Right hindlimb (tissue), 1 donor: ENCODE data around the gene GRK6.
A peak's percentile ranks its signal among the peaks of the same experiment; 100 is the strongest.
"Not testable (repeated sequence)": the region's sequence is repeated elsewhere in the genome, so short reads cannot be mapped to it uniquely, and the experiment has no call there.

ENCODE experiments used
- DNase-seq: peaks from one replicate; pipeline ENCODE4 v3.0.0-alpha.2; 2018

Gene GRK6

DNA sequence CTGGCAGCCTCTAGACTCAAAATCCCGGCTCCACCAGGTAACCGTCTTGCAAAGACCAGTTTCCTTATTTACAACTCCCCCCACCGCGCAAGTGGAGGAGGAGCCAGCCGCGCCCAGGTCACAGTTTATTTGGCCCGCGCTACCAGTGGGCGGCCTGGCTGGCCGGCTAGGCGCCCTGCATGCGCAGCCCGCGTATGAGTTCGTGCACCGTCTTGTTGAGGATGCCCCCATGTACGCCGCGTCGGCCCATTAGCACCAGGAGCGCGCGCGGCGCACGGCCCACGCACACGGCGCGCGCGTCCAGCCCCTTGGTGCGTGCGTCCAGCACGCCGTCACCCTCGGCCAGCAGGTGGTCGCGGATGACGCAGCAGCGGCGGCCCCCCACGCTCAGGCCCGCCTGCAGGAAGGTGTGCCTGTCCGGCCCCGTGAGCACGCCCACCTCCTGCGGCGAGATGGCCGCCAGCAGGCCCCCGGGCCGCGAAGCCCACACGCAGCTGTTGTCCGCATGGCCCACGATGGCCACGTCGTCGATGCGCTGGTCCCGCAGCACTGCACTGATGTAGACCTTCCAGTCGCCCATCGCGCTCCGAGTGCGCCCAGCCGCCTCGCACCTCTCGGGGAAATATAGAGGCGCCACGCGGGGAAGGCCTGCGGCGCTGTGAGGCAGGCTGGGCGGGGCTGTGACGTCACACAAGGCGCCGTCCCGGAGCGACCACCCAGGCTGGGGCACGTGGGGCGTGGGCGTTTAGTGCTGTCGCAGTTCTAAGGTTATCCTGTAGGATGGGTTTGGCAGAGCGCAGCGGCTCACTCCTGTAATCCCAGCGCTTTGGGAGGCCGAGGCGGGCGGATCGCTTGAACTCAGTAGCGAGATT is 26.2 kb upstream of the GRK6 start, which contains the start of gene PFN3:
TSS of gene PFN3 (minus strand) at position 665 of the 872 bp plus-strand sequence. CDS start at position 580, 85 bp downstream.
- peak; percentile 65 for DNase-seq

DNA sequence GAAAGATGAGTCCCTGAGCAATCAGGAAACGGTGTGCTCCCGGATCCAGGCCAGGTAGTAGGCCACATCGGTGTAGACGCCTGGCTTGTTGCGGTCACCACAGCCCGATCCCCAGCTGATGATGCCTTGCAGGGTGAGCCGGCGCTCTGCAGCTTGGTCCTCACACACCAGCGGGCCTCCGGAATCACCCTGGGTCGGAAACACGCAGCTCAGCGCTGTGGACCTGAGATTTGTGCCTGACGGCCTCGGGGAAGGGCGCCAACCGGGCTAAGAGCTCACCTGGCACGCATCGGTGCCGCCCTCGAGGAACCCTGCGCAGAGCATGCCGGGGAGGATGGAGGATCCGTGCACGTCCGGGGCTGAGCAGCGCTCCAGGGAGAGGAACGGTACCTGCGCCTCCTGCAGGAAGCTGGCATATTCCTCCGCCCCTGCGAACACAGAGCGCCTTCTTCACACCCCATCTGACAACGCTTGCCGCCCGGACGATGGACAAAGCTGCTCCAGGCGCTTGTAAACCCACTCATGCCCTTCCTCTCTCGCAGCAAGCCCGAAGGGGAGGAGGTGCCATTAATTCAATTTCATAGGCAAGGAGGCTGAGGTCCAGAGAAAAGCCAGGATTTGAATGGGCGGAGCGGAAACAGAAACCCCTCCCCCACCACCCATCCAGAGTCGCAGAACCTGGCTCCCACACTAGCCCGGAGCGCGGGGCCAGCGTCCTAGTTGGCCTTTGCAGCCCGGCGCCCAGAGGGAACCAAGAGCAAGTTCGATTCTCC is 24.0 kb upstream of the GRK6 start:
- peak; percentile 47 for DNase-seq

DNA sequence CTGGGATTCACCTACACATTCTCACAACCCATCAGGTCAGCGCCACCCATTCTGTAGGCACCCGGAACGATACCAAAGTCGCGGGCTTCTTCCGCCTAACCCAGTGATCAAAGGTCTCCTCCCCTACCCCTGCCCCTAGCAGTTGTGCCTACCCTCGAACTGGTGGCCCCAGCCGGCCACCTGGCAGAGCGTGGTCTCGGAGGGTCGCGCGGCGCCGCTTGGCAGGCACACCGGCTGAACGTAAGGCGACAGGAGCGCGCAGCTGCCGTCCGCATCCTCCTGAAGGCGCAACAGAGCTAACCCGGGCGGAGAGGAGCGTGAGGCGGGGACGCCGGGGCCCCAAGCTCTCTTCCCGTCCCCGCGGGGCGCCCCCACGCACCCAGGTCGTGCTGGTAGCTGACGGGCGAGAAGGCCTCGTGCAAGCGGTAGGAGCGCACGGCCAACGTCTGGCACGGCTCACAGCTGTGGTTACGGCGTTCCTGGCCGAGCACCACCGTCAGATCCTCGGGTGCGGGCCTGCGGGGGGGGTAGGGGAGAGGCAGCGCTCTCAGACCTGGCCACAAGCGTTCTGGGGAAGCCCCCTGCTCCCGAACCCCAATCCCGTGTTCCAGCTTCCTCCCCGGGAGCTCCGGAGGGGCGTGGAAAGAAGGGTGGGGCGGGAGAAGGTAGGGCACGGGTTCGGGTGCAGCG is 23.2 kb upstream of the GRK6 start:
- no peak for DNase-seq

DNA sequence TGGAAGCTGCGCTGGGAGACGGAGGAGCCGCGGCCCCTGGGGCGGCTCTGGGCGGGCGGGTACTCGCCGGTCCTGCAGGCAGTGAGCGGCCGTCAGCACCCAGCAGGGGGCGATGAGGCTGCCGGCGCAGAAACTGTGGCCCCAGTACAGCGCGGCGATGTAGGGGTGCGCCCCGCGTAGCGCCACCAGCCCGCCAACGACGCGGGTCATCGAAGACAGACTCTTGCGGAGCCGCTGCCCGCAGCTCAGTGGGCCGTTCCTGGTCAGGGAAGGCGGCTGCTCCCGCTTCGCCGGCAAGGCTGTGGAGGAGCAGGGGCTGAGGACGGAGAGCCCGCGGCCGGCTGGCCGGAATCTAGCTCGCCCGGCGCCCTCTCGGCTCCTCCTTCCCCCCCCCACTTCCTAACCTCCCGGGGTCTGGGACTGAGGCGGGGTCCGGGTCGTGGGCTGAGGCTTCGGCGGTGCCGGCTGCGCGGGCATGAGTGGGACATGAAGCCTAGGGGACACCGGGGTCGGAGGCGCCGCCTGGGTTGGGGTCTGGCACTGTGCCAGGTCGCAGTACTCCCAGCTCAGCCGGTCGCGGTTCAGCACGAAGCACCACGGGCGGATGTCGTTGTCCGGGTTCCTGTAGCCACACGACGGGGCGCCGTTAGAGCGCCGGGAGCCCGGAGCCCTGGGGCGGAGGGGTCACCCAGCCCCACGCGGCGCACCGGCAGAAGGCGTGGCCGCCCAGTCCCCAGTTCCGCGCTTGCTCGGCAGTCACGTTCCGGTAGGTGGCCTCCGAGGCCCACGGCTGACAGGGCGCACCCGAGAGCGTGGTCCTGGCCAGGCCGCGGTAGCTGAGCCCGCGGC is 22.5 kb upstream of the GRK6 start:
- peak; percentile 86 for DNase-seq

DNA sequence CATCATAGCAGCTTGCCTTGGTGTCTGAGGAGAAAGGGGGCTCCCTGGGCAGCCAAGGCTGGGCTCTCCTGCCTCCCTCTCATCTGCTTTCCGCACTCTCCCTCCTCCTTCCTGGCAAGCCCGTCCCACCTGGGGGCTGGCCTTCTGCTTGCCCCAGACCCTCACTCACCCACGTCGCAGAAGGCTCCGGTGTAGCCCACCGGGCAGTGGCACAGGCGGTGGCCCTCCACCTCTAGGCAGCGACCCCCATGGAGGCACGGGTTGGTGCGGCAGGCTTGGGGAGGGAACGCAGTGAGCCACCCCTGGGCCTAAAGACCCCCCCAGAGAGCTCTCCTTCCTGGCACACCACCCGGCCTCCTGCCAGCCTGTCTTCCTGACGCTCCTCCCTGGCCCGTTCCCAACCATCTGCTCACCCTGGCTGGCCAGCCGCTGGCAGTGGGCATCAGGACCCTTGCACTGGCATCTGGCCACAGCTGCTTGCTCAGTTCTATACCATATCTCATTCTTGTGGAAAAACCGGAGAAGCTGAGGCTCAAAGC is 21.8 kb upstream of the GRK6 start:
- no peak for DNase-seq

DNA sequence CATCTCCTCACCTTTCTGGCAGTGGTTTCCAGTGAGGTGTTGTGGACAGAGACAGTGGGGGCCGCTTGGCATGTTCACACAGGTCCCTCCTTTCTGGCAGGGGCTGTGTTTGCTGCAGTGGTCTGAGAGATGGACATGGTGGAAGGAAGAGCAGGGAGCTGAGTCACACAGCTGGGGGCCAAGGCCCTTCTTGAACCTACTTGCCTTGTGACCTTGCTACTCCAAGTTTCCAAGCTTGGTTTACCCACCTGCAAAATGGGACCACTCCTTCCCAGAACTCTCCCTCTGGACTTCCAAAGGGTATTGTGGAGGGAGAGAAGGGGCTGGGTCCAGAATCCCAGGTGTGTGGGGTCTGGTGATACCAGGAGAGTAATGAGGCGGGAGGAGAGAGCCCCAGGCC is 21.2 kb upstream of the GRK6 start:
- no peak for DNase-seq

DNA sequence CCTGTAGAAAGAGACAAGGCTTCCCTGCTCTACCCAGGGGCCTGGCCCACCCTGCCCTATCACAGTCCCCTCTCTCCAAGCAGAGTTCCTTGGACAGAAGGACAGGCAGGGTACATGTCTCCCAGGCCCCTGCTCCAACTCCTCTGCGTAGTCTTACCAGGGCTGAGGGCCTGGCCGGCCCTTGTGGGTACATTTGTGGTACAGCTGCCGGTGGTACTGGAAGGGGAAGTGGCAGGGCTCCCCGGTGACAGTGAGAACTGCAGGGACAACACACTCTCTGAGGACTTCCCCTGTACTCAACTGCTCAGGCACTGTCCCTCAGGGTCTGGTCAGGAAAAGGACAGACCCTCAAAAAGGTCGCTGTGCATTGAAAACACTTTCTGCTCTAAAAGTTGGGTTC is 20.7 kb upstream of the GRK6 start:
- no peak for DNase-seq

DNA sequence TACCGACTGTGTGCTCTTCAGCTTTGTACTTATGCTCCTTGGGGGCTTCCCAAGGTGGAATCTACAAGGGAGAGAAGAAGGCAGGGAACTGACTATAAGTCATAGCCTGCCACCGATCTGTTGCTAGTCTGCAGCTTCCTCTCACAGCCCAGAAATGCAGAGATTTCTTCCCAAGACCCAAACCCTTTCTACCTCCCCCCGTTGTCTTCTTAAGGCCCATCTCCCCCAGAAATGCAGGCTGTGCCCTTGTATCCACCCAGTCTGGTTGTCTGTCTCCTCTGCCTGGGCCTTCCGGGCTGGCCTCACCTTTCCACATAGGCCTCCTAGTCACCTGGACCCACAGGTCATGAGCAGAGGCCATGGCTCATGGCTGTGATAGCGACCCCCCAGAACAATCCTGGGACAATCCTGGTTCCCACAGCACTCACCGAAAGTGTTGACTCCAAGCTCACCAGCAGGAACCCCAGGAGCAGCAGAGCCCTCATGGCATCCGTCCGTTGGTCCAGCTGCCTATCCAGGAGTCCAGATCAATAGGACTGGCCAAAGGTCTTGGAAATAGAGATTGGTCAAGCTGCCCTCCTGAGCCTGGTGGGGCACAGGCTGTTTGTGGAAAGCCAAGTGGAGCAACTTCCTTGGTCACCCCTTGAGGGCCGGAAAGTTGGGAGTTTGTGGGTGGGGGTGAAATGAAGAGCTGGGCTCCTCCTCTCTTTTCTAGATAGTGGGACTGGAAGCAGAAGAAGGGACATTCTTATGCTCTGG is 17.3 kb upstream of the GRK6 start, which contains the start of gene F12:
TSS of gene F12 (minus strand) at position 522 of the 759 bp plus-strand sequence. CDS start at position 485, 37 bp downstream.
- no peak for DNase-seq

DNA sequence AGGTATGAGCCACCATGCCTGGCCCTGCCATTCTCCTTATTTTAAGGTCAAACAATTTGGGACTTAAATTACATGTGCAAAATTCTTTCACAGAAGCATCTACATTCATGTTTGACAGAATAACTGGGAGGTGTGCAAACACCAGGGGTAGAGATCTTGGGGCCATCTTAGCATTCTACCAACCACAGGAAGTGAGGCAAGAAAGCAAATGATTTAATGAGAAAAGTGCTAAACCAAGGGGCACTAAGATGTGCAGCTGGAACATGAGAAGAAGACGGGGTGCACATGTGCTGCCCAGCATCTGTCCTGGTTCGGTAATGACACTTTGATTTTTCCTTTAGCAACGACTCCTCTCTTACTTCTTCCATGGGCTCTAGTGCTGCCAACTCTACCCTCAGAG is 15.9 kb upstream of the GRK6 start:
- DNase-seq, result no peak

DNA sequence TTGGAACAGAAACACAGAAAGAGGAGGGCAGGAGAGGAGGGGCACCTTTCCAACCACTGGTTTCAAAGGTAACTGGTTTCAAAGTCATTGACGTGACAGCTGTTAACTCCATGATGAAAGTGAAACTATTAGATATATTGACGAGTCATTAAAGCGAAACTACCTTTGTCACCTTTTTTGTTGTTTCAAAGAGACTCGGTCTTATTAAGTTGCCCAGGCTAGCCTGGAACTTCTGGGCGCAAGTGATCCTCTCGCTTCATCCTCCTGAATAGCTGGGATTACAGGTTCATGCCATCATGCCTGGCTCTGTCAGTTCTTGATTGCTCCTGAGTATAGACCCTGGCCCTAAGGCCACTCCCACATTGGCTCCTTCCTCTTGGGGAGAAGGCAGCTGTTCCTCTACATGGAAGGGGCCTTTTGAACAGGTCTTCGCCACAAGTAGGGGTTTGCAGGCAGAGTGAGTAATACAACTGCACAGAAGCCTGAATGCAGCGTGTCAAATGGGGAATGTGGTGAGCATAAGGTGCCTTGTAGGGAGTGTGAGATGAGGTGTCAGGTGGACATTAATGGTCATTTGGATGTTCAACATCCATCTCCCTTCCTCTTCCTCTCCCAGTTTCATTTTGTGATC is 13.8 kb upstream of the GRK6 start:
- DNase-seq, result no peak

DNA sequence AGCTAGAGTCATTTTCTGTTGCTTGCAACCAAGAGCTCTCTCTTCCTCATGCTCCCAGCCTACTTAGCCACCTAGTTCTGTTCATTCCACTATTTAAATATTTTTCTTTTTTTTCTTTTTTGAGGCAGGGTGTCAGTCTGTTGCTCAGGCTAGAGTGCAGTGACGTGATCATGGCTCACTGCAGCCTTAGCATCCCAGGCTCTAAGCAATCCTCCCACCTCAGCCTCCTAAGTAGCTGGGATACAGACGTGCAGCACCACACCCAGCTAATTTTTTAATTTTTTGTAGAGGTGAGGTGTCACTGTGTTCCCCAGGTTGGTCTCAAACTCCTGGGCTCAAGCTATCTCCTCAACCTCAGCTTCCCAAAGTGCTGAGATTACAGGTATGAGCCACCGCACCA is 12.0 kb upstream of the GRK6 start:
- no peak for DNase-seq

DNA sequence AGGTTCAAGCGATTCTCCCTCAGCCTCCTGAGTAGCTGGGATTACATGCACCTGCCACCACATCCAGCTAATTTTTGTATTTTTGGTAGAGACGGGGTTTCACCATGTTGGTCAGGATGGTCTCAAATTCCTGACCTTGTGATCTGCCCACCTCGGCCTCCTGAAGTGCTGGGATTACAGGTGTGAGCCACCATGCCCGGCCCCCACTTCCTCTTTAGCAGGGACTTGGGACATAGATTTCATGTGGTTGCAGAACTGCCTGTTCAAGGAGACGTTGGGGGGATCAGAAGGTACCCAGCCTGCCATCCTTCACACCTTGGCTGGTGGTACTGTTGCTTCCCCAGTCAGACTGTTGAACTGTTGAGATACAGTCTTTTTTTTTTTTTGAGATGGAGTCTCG is 9.4 kb upstream of the GRK6 start:
- DNase-seq, result not testable (repeated sequence)

DNA sequence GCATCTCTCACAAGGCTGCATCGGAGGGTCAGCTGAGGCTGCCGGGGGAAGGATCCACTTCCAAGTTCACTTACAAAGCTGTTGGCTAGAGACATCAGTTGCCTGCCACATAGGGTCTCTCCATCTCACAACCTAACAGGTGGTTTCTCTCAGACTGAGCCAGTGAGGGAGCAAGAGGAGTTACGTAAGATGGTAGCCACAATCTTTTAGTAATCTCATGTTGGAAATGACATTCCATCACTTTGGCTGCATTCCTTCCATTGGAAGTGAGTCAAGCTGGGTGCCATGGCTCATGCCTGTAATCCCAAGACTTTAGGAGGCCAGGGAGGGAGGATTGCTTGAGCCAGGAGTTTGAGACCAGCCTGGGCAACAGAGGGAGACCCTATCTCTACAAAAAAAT is 7.4 kb upstream of the GRK6 start:
- DNase-seq, result no peak

DNA sequence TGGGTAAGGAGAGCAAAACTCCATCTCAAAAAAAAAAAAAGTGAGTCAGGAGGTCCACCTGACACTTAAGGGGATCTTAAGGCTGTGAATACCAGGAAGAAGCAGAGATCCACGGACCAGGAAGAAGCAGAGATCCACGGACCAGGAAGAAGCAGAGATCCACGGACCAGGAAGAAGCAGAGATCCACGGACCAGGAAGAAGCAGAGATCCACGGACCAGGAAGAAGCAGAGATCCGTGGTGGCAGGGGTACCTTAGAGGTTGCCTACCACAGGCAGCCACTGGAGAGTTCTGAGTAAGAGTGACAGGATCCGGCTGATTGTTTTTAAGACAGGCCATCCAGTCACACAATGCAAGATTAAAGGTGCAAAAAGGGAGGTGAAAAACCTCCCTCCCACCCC is 6.0 kb upstream of the GRK6 start:
- not testable (repeated sequence) for DNase-seq

DNA sequence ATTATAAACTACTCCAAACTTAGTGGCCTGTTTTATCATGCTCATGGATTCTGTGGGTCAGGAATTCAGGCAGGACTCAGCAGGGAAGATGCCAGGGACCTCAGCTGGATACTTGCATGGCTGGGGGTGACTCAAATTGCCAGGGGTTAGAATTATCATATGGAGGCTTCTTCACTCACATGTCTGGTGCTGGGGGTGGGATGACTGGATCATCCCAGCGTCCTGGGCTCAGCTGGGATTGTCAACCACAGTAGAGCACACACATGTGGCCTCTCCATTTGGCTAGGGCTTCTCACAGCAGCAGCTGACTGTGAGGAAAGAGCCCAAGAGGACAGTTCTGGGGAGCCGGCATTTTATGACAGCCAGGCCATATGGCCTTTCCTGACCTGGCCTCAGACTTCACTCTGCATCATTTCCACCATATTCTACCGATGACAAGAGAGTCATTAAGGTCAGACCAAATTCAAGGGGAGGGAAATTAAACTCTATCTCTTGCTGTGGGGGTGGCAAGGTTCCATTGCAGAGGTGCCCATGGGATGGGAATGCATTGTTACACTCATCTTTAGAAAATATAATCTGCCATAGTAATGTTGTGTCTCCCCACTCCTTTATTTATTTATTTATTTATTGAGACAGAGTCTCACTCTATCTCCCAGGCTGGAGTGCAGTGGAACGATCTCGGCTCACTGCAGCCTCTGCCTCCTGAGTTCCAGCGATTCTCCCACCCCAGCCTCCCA is 5.2 kb upstream of the GRK6 start:
- DNase-seq, result no peak

DNA sequence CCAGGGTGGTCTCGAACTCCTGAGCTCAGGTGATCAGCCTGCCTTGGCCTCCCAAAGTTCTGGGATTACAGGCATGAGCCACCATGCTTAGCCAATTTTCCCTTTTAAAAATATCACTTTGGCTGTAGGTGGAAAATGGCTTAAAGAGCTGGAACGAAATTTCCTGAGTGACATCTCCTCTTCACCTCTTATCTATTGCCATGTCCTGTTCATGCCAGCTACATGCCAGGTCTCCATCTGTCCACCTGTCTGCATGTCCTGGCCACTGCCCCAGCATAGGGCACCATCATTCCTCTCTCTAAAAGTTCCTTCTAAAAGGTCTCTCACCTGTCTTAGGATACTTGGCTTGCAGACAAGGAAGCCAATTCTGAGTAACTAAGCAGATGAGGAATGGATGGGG is 2.8 kb upstream of the GRK6 start:
- DNase-seq, result no peak

DNA sequence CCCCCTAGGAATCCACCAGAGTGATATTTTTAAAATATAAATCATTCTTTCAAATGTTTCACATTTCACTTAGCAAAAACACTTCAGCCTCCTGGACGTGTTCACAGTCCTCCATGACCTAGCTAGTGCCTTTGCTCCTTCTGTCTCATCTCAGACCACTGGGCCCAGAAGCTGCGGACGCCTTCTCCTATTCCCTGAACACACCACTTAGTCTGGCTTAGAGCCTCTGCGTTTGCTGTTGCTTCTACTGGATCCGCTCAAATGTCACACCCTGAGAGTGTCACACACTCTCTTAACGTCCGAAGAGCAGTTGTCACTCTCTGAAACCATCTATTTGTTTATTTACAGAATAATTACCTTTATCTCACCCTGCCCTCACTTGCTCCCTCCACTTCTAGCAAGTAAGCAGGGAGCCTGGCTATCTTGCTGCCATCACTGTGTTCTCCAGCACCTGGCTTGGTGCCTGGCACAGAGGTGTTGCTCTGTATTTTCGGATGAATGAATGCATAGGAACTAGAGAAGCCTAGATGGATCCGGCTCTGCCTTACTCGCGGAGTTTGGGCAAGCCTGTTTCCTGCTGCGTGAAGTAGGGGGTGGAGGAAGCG is 1.2 kb upstream of the GRK6 start:
- DNase-seq, result no peak

DNA sequence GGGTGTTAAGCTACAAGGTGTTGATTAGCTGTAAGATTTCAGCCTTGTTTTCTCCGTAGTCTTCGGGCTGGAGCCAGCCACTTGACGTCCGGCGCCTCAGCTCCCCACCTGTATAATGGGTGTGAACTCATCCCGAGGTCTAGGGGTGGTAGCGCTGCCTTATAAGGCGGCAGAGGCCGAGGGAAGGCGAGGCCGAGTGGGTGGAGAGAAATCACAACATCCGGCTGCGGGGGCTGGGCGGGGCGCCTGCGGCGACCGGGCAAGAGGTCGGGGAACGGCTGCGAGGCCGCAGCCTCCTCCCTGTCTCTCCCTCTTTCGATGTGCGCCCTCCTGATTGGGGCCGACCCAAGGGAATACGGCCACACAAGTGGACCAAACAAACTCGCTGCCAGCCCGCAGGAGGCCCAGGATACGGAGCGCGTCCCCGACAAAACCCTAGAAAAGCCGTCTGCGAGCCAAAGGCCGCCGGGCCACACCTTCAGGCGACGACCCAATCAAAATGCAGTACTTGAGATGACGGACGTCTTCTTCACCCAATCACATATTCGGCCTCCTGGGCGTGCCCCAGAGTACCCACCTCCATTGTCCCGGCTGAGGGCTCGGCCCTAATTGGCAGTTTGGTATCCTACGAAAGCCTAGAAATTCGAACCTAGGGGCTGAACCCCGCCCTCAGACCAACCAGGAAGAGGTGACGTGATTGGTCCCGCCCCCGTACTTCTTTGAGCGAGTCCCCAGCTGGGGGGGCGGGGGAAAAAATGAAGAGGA is 493 bp upstream of the GRK6 start:
- DNase-seq, result peak; percentile 100
